Mammary epithelial cell (primary cell): ENCODE results near the gene FAM25G.

Experiments used
- CTCF ChIP-seq, 2 donors: IDR thresholded peaks in 1 of 2; conservative IDR thresholded peaks in 1 of 2; 2 replicates each; pipeline ENCODE4 v1.5.1; 2011 to 2012; ENCODE audit warnings: inconsistent platforms in 2 of 2, low read length in 2 of 2, mild to moderate bottlenecking in 2 of 2, control low read depth in 1 of 2, low read depth in 1 of 2; ENCODE audit not compliant: insufficient read depth in 1 of 2; ENCODE audit errors: extremely low read depth in 1 of 2
- EZH2 ChIP-seq: IDR thresholded peaks from 2 replicates; pipeline ENCODE4 v1.6.1; 2012; ENCODE audit warnings: low read length, inconsistent platforms, borderline replicate concordance

- TF ChIP-seq CTCF (conservative IDR thresholded peaks at IDR 0.05 in 1 of 2, IDR thresholded peaks at IDR 0.05 in 1 of 2; ENCODE audit: extremely low read depth in 1 of 2, insufficient read depth in 1 of 2, low read depth in 1 of 2, low read length in 2 of 2) (no peak), EZH2 (no peak)
Observed at GRCh38 chr10:47449102-47449978, 42.2 kb downstream of the FAM25G start.
